Omental fat pad (tissue), 4 donors: ENCODE results near the gene INO80C. TPM values are rescaled to one million over a fixed set of nuclear protein-coding genes. Genes with fewer than 3 reads are reported as not detected.

ENCODE experiments used
- ATAC-seq: fragments of 150-250 bp; one replicate; pipeline ENCODE4 v1.9.1; 2016; ENCODE audit warnings: mild to moderate bottlenecking, moderate library complexity; ENCODE audit not compliant: low FRiP score
- DNase-seq: peaks from one replicate; pipeline ENCODE4 v3.0.0-alpha.2; 2019; ENCODE audit warnings: low spot score
- total RNA-seq, 4 donors: library from RNA; depleted of rRNA; stranded (reverse); fragments of >200 nt; gene quantifications; one replicate each; pipeline ENCODE4 v1.1.0, GENCODE V29; 2016
- TF ChIP-seq, protein P1 (sequence below), 3 donors: fragments of 450-650 bp; IDR thresholded peaks; one replicate each; pipeline ENCODE4 v1.5.1; 2016 to 2017; ENCODE audit warnings: antibody characterized with exemption in 3 of 3, mild to moderate bottlenecking in 3 of 3, moderate library complexity in 2 of 3

Gene INO80C
- total RNA-seq, 4 donors from 2014 or later = 6.3 to 20.7 (median 9.6) TPM

DNA sequence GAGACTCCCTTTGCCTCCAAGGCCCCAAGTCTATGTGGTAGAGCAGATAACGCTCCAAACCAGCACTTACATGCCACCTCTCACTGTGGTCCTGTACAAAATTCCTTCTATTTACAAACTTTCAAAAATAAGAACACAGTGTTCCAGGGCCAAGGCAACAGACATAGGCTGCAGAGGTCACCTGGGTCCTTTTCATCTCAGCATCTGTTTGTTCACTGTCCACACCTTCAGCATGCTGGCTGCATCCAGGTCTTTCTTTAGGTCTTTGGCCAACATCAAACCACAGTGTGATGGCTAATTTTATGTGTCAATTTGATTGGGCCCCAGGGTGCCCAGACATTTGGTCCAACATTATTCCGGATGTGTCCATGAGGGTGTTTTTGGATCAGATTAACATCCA is 20.0 kb upstream of the INO80C start:
- TF ChIP-seq, protein P1, sequence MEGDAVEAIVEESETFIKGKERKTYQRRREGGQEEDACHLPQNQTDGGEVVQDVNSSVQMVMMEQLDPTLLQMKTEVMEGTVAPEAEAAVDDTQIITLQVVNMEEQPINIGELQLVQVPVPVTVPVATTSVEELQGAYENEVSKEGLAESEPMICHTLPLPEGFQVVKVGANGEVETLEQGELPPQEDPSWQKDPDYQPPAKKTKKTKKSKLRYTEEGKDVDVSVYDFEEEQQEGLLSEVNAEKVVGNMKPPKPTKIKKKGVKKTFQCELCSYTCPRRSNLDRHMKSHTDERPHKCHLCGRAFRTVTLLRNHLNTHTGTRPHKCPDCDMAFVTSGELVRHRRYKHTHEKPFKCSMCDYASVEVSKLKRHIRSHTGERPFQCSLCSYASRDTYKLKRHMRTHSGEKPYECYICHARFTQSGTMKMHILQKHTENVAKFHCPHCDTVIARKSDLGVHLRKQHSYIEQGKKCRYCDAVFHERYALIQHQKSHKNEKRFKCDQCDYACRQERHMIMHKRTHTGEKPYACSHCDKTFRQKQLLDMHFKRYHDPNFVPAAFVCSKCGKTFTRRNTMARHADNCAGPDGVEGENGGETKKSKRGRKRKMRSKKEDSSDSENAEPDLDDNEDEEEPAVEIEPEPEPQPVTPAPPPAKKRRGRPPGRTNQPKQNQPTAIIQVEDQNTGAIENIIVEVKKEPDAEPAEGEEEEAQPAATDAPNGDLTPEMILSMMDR (IDR thresholded peaks at IDR 0.05) = no peak
- ATAC-seq = no peak
- no peak for DNase-seq

DNA sequence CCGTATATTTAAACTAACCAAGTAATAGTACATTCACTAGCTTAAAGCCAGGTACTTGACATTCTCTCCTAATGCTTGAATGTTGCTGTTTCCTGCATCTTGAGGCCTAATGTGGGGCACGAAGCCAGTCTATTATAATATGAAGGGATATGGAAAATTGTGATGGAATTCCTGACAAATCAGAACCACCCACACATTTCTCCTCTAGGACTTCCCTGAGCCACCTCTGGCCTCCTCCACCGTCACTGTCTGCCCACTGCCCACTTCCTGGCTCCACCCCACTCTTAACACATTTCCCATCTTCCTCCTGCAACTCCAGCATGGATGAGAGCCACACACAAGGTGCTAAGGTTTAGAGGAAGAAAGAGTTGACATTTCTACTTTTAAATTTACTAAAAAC is 19.0 kb upstream of the INO80C start:
- TF ChIP-seq, protein P1 (IDR thresholded peaks at IDR 0.05) = no peak
- DNase-seq (no peak), ATAC-seq (no peak)

DNA sequence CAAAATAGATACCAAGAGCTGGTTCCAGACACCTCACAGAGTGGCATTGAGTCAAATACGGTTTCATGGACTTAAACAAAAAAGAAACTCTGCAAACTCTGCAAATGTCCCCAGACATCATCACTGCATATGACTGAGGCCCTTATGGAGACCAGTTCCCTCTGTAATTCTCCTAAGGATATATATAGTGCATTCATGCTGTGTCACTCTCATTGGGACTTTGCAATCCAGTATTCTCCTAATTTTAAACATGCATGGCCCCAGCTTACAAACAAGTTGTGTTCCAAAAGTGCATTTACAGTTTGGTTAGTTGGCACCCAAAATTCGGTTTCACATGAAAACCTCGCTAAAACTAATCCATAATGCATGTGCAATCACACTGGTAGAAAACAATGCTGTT is 18.6 kb upstream of the INO80C start:
- ATAC-seq (no peak), DNase-seq (no peak)
- TF ChIP-seq, protein P1 (IDR thresholded peaks at IDR 0.05) = no peak

DNA sequence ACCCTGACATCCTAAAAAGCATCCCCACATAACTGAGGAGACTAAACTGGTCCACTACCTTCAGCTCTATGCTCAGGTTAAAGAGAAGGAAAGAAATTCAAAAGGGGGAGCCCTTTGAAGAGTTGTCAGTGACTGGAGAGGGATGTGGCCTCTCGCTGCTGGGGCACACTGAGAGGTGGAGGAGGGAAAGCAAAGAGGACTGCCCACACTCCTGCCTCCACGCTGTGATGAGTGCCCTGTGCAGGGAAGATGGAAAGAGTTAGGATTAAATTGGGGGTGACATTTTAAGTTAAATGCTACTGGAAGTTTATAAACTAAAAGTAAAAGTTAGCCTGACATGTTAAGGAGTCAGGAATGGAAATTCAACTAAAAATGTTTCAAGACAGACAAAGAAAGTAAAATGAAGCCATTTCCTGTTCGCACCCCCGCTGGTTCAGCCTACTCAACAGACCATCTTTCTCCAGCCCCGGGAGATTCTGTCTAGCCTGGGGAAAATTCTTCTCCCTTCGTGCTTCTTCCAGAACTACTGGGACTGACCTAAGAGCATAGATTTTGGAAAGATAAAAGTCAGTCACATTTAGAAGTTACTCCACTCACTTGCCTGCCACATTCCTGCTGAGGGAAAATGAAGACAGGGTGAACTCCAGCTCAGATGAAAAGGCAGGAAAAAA is 17.8 kb upstream of the INO80C start:
- DNase-seq = no peak
- ATAC-seq = no peak
- TF ChIP-seq, protein P1 (IDR thresholded peaks at IDR 0.05) = no peak

DNA sequence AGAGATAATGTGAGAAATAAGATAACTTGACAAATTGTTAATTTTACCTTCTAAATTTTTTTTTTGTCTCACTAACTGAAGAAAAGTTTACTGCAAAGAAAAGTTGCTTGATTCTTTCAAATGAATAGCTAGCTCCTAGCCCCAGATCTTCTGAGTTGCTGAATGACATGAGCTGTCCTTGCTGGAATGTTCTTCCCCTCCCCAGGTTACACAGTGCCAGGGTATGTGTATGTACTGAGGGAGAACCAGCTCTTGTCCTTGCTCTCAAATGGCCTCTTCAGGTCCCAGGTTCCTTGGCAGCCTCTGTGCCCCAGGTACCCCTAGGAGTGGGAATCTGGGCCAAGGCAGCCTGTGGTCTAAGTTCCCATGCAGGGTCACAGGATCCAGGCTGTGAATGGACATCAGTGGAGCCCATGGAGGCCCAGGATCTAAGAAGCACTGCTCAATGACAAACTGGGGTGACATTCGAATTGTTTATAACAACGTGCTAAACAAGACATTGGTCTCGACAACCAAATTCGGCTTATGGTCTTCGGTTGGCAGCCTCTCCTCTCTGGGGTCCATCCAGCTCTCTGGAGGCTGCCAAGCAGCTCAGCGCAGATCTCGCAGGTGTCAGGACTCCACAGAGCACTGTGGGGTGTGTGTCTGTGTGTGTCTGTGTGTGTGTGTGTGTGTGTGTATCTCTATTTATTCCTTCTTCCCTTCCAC is 17.1 kb upstream of the INO80C start:
- TF ChIP-seq, protein P1 (IDR thresholded peaks at IDR 0.05) = no peak
- ATAC-seq = no peak
- DNase-seq = no peak

DNA sequence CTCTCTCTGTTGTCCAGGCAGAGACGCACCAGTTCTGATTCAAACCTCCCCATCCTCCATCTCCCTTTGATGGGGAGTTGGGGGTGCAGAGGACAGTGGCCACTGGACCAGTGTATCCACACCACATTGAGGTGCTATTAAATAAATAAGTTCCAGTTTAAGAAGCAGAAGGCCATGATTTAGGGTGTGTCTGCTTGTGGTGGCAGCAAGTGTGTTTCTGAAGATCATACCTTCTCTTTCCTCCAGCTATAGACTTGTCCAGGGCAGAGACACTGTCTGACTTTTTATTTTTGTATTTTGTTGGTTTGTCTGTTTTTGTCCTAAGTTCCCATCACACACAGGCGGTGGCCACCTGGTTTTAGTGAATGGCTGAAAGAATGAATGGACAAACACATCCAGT is 16.5 kb upstream of the INO80C start:
- TF ChIP-seq, protein P1 (IDR thresholded peaks at IDR 0.05) = no peak

More for the DNA sequence above, 16.5 kb upstream of the INO80C start:
- no peak for DNase-seq
- no peak for ATAC-seq
